Cardiac fibroblast (primary cell): ENCODE measurements around the gene GZF1.

Experiments used
- DNase-seq, 2 donors: peaks; one replicate each; pipeline versions ENCODE4 v3.0.0 to v3.0.0-alpha.2; 2010; ENCODE audit warnings: low read depth in 2 of 2
- H3K4me3 ChIP-seq, 2 donors: replicated peaks in 1 of 2; 1 replicate in 1 of 2; 2 replicates in 1 of 2; pipeline ENCODE4 v1.5.1; 2011; ENCODE audit warnings: low read depth in 2 of 2, low read length in 2 of 2, mild to moderate bottlenecking in 2 of 2, moderate library complexity in 1 of 2
- TF ChIP-seq, protein P1 (sequence below): IDR thresholded peaks from one replicate; pipeline ENCODE4 v1.5.1; 2011; ENCODE audit warnings: low read depth, mild to moderate bottlenecking, low read length, inconsistent platforms

GZF1 gene

GRCh38 chr20:23391707-23392310, 29.8 kb downstream of the GZF1 start:
- DNase-seq, result no peak
- TF ChIP-seq, protein P1, sequence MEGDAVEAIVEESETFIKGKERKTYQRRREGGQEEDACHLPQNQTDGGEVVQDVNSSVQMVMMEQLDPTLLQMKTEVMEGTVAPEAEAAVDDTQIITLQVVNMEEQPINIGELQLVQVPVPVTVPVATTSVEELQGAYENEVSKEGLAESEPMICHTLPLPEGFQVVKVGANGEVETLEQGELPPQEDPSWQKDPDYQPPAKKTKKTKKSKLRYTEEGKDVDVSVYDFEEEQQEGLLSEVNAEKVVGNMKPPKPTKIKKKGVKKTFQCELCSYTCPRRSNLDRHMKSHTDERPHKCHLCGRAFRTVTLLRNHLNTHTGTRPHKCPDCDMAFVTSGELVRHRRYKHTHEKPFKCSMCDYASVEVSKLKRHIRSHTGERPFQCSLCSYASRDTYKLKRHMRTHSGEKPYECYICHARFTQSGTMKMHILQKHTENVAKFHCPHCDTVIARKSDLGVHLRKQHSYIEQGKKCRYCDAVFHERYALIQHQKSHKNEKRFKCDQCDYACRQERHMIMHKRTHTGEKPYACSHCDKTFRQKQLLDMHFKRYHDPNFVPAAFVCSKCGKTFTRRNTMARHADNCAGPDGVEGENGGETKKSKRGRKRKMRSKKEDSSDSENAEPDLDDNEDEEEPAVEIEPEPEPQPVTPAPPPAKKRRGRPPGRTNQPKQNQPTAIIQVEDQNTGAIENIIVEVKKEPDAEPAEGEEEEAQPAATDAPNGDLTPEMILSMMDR, result no peak
- H3K4me3 ChIP-seq, result no peak overlapping the region

DNA sequence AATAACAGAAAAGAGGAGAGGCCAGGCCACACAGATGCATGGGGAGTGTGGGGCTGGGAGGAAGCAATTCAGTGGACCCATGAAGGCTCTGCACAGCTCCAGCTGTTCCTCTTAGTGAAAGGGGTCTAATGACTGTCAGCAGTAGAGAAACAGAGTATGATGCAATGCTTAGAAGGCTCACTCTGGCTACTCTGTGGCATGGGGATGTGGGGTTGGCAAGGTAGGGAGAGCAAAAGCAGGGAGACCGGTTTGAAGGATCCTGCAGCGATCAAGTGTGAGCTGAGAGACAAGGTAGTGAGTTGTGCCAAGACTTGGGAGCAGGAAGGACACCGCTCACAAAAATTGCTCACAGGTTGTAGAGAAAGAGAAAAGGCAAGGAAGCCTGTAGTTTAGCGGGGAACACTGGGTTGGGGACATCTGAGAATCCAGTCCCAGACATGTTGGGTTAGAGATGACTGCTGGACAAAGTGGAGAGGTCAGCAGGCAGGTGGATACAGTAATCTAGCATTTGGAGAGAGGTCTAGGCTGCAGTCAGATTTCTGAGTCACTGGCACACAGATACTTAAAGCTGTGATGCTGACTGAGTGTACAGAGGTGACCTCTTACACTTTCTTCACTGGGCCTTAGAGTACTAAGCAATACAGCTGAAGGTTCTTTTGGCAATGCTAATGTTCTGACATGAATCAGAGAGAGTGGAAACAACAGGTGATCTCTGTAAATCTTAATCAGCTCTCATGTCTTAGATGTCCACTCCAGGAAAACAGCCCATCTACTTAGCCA, 32.2 kb downstream of the GZF1 start:
- TF ChIP-seq, protein P1, result no peak
- no peak overlapping the region for H3K4me3 ChIP-seq
- no peak for DNase-seq

DNA sequence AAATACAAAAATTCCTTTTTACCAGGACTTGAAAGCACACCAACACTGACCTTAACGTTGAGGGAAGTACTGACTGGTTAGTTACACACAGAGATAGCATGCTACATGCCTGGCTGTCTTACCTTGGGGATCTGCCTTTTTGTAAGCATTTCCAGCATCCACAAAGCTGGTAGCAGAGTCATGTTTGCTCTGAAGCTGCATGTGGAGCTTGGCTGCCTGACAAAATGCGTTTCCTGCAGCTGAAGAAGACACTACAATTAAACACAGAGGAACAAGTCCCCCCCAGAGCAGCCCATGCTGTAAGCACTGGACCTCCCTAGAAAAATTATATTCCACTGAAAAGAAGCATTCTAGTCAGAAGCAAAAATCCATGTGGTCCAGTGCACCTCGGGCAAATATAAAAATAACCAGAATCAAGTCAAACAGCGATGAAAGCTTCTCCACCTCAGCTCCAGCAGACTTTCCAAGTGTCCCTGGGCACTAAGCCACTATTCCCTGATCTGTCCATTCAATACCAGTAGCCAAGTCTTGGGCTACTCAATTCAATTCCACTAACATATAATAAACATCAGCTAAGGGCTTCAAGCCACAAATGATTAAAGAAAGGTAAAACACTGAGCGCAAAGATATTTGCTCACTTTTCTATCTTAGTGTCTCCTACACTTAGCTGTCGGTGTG, 35.1 kb downstream of the GZF1 start:
- peak; percentile 22 to 25 for DNase-seq
- TF ChIP-seq, protein P1, result no peak
- no peak overlapping the region for H3K4me3 ChIP-seq

- DNase-seq, result peak; percentile 66 to 79
- TF ChIP-seq, protein P1, result no peak
- no peak overlapping the region for H3K4me3 ChIP-seq
Observed at GRCh38 chr20:23397961-23398360, 36.0 kb downstream of the GZF1 start.

DNA sequence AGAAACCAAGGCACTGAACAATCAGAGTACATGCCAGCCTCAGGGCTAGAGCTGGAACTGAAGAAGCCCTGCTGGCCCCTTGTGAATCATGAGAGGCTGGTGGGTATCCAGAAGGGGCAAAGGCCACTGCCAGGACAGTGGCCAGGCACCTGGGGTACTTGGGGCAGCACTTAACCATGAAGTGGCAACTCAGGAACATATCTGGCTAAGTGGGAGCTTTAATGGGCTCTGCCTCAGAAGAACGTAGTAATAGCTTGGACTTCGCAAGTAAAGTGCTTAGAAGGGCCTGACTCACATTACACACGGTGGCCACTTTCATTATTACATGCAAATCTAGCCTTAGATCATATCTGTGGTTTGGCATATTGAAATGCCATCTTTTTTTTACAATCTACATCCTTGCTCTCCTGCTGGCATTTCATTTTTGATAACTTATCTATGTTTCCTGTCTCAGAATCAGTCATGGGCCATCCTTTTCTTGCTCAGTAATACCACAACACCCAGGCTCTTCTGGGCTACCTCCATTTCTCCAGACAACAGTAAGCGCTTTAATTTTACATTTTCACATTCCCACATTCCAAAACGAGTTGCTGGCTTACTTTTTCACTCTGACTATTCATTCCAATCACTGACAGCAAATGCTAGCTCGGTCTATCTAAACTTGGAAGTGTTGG, 37.7 kb downstream of the GZF1 start:
- H3K4me3 ChIP-seq, result no peak overlapping the region
- DNase-seq, result peak; percentile 53 to 54
- TF ChIP-seq, protein P1, result peak; percentile 14

GRCh38 chr20:23401051-23401450, 39.1 kb downstream of the GZF1 start:
- no peak overlapping the region for H3K4me3 ChIP-seq
- TF ChIP-seq, protein P1, result no peak
- DNase-seq, result no peak
